ENCODE results near the gene PI16.
"Not testable (repeated sequence)": the region's sequence is repeated elsewhere in the genome, so short reads cannot be mapped to it uniquely, and the experiment has no call there.

PI16 gene

GRCh38 chr6:36929152-36929551, 25.4 kb upstream of the PI16 start:
- no peak for DNase-seq

- no peak for DNase-seq
These were observed 24.9 kb upstream of the PI16 start for GRCh38 chr6:36929607-36930006.

GRCh38 chr6:36930483-36930882, 24.1 kb upstream of the PI16 start:
- DNase-seq = no peak

- DNase-seq = no peak
These were observed 21.4 kb upstream of the PI16 start for GRCh38 chr6:36933102-36933501.

GRCh38 chr6:36933519-36933918, 21.0 kb upstream of the PI16 start:
- no peak for DNase-seq

GRCh38 chr6:36934901-36935300, 19.6 kb upstream of the PI16 start:
- DNase-seq = no peak

GRCh38 chr6:36936824-36937223, 17.7 kb upstream of the PI16 start:
- no peak for DNase-seq

GRCh38 chr6:36937896-36938295, 16.6 kb upstream of the PI16 start:
- no peak for DNase-seq

- no peak for DNase-seq
These were observed 16.0 kb upstream of the PI16 start for GRCh38 chr6:36938536-36938935.

- not testable (repeated sequence) for DNase-seq
These were observed 15.5 kb upstream of the PI16 start for GRCh38 chr6:36939005-36939404.

GRCh38 chr6:36940027-36940426, 14.5 kb upstream of the PI16 start:
- no peak for DNase-seq

GRCh38 chr6:36941561-36941960, 13.0 kb upstream of the PI16 start:
- not testable (repeated sequence) for DNase-seq

- not testable (repeated sequence) for DNase-seq
These were observed 12.2 kb upstream of the PI16 start for GRCh38 chr6:36942329-36942728.

GRCh38 chr6:36944650-36945049, 9.9 kb upstream of the PI16 start:
- no peak for DNase-seq

GRCh38 chr6:36945301-36945700, 9.2 kb upstream of the PI16 start:
- no peak for DNase-seq

GRCh38 chr6:36946526-36946925, 8.0 kb upstream of the PI16 start:
- DNase-seq = no peak

GRCh38 chr6:36947570-36948351, 6.8 kb upstream of the PI16 start:
- DNase-seq = peak; percentile 29

GRCh38 chr6:36949076-36949475, 5.5 kb upstream of the PI16 start:
- DNase-seq = not testable (repeated sequence)

GRCh38 chr6:36949636-36950035, 4.9 kb upstream of the PI16 start:
- no peak for DNase-seq

GRCh38 chr6:36953931-36954261, 642 bp upstream of the PI16 start:
- no peak for DNase-seq

GRCh38 chr6:36955136-36955535, 598 bp downstream of the PI16 start:
- DNase-seq = no peak

- DNase-seq = no peak
These were observed 1.3 kb downstream of the PI16 start for GRCh38 chr6:36955671-36956445.

- no peak for DNase-seq
These were observed 1.9 kb downstream of the PI16 start for GRCh38 chr6:36956446-36956820.

GRCh38 chr6:36957773-36958271, 3.3 kb downstream of the PI16 start:
- no peak for DNase-seq
